HEK293T (cell line): ENCODE results near the gene CPE.

Experiments used
- ARNT ChIP-seq: fragments of 450-650 bp; IDR thresholded peaks from 2 replicates; pipeline ENCODE4 v1.6.1; 2017; ENCODE audit warnings: mild to moderate bottlenecking
- BHLHE40 ChIP-seq: fragments of 450-650 bp; IDR thresholded peaks from 2 replicates; pipeline ENCODE4 v1.6.1; 2016; ENCODE audit warnings: mild to moderate bottlenecking, moderate library complexity, borderline replicate concordance
- ELF4 ChIP-seq: fragments of 450-650 bp; IDR thresholded peaks from 2 replicates; pipeline ENCODE4 v1.6.1; 2017; ENCODE audit warnings: antibody characterized with exemption
- FOXA1 ChIP-seq: fragments of 450-650 bp; IDR thresholded peaks from 2 replicates; pipeline ENCODE4 v1.6.1; 2016; ENCODE audit warnings: mild to moderate bottlenecking
- FOXK2 ChIP-seq: fragments of 450-650 bp; IDR thresholded peaks from 2 replicates; pipeline ENCODE4 v1.6.1; 2016; ENCODE audit warnings: mild to moderate bottlenecking
- FOXM1 ChIP-seq: fragments of 450-650 bp; IDR thresholded peaks from 2 replicates; pipeline ENCODE4 v1.6.1; 2017; ENCODE audit warnings: mild to moderate bottlenecking, borderline replicate concordance
- HDGF ChIP-seq: fragments of 450-650 bp; IDR thresholded peaks from 2 replicates; pipeline ENCODE4 v1.6.1; 2017; ENCODE audit warnings: antibody characterized with exemption, borderline replicate concordance
- LEF1 ChIP-seq: fragments of 450-650 bp; IDR thresholded peaks from 2 replicates; pipeline ENCODE4 v1.6.1; 2017; ENCODE audit warnings: mild to moderate bottlenecking, borderline replicate concordance
- NFRKB ChIP-seq: fragments of 450-650 bp; IDR thresholded peaks from 2 replicates; pipeline ENCODE4 v1.6.1; 2016; ENCODE audit warnings: mild to moderate bottlenecking, moderate library complexity
- SP1 ChIP-seq: fragments of 450-650 bp; IDR thresholded peaks from 2 replicates; pipeline ENCODE4 v1.6.1; 2017
- TARDBP ChIP-seq: fragments of 450-650 bp; IDR thresholded peaks from 2 replicates; pipeline ENCODE4 v1.6.1; 2016
- ZNF384 ChIP-seq: fragments of 450-650 bp; IDR thresholded peaks from 2 replicates; pipeline ENCODE4 v1.6.1; 2016
- TF ChIP-seq, protein P1 (sequence below): fragments of 450-650 bp; IDR thresholded peaks from 2 replicates; pipeline ENCODE4 v1.6.1; 2016

GRCh38 chr4:165450871-165451270 lies 72.1 kb downstream of the CPE start:
- TF ChIP-seq HDGF (no peak), FOXM1 (no peak), BHLHE40 (no peak), FOXA1 (no peak), FOXK2 (no peak), ZNF384 (no peak), SP1 (no peak), TARDBP (no peak), NFRKB (no peak), ELF4 (no peak), LEF1 (no peak), ARNT (no peak)
- TF ChIP-seq, protein P1, sequence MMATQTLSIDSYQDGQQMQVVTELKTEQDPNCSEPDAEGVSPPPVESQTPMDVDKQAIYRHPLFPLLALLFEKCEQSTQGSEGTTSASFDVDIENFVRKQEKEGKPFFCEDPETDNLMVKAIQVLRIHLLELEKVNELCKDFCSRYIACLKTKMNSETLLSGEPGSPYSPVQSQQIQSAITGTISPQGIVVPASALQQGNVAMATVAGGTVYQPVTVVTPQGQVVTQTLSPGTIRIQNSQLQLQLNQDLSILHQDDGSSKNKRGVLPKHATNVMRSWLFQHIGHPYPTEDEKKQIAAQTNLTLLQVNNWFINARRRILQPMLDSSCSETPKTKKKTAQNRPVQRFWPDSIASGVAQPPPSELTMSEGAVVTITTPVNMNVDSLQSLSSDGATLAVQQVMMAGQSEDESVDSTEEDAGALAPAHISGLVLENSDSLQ = no peak
